GM12892 (cell line): Measurements from ENCODE around the gene MYO7A.

Source experiments
- DNase-seq: peaks from one replicate; pipeline ENCODE4 v3.0.0; 2011; ENCODE audit not compliant: insufficient read length
- FAIRE-seq: peaks from 2 replicates; lab custom pipeline; 2011; peaks lifted over from hg19 to GRCh38; lab: Jason Lieb, UNC
- POLR2A ChIP-seq: IDR thresholded peaks from 2 replicates; pipeline ENCODE4 v1.6.1; 2011; ENCODE audit warnings: low read depth, low read length, control low read depth
- POLR2AphosphoS5 ChIP-seq: IDR thresholded peaks from 2 replicates; pipeline ENCODE4 v1.6.1; 2011; ENCODE audit warnings: low read depth, low read length, control low read depth
- TAF1 ChIP-seq: IDR thresholded peaks from 2 replicates; pipeline ENCODE4 v1.6.1; 2011; ENCODE audit warnings: low read depth, mild to moderate bottlenecking, control low read depth, low read length, borderline replicate concordance

The MYO7A gene

DNA sequence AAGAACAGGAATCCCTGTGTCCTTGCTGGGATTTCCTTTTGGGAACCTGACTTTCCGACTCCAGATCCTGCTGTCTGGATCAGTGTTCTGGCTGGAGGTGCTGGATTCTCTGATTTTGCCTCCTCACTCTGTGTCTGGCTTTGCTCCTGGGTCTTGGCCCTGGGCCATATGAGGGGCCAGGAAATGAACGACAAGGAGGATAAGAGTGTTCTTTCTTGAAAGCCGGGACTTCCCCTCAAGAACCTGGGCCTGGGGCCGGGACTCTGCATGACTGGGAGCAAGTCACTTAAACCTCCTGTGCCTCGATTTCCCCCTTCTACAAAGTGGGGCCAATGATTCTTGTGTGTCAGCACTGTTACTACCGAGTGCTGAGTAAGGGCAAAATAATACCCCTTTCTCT, 2.9 kb upstream of the MYO7A start:
- DNase-seq = no peak
- TF ChIP-seq POLR2A = no peak
- TF ChIP-seq POLR2AphosphoS5 = no peak
- no peak for TF ChIP-seq TAF1
- no peak for FAIRE-seq

DNA sequence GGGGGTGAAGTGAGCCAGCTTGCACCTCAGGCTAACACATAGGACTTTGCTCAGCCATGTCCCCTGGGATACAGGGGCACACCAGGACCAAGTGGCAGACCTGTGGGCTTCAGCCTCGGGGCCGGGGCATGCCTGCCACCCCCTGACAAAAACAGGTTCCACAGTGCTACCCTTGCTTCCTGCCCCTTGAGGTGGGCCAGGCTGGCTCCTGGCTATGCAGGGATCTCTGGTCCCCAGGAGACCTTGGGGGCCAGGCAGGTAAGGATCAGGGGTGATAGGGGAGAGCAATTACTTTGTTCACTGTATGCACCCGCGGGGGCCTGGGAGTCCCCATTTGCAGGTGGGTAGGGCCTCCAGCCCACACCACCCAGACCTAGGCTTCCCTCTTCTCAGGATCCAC, 2.4 kb upstream of the MYO7A start:
- FAIRE-seq (no peak), DNase-seq (no peak)
- TF ChIP-seq POLR2AphosphoS5 = no peak

DNA sequence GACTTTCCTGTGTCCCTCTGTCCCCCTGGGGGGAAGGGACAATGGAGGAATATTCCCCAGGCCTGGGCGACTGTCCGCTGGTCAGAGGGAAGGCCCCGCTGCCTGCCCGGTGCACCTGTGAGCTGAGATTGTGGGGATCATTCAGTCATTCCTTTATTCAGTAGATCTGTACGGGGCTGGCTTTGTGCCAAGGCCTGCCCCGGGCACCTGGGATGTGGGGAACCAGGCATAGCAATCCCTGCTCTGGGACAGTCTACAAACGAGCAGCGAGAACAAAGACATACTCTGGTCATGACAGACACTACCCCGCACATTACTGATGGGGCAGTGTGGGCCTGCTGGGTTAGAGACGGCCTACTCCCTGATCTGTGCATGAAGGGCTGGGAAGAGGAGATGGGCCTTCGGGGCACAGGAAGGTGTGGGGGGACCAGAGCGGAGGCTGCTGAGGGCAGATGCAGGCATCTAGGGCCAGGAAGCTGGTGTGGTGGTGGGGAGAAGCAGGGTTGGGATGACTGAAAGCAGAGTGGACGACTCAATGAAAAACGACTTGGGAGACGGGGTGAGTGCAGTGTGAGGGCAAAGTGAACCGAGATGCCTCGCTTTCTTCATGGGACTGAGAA, 1.8 kb upstream of the MYO7A start:
- TF ChIP-seq POLR2AphosphoS5 (no peak), POLR2A (no peak), TAF1 (no peak)
- FAIRE-seq (no peak), DNase-seq (no peak)

DNA sequence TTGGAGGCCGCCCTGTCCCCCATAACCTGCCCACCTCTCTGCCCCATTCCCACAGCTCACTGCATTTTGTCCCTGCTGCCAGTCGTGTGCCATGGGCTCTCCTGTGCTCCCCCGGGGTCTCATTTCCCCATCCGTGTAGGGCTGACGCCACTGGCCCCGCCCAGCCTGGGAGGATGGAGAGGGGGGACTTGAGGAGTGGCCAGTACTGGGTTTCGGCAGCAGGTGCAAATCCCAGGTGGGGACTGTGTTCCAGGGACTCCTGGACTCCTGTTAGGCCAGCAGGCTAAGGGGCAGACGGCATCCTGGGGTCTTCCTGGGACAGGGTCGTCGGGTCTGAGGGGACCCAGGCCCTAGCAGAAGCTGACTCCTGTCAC, 1.2 kb upstream of the MYO7A start:
- no peak for FAIRE-seq
- DNase-seq = no peak
- no peak for TF ChIP-seq POLR2A
- no peak for TF ChIP-seq TAF1
- no peak for TF ChIP-seq POLR2AphosphoS5

DNA sequence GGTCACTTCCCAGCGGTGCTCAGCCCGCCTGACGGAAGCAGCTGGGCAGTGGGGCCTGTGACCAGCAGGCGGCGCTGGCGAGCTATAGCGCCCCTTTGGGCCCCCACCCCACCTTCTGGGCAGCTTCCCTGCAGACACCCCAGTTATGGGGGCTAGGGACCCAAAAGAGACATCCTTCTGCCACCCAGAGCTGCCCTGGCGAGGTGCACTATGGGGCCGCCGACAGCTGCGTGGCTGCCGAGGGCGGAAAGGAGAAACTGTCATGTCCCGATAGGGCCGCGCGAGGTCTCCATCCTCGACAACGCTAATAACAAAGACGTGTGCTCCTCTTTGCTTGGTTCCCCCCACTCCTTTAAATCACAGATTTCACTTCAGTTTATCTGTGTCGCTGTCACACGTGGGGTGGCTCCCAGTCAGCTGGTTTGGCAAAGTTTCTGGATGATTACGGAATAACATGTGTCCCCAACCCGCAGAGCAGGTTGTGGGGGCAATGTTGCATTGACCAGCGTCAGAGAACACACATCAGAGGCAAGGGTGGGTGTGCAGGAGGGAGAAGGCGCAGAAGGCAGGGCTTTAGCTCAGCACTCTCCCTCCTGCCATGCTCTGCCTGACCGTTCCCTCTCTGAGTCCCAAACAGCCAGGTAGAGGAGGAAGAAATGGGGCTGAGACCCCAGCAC, 673 bp upstream of the MYO7A start:
- TF ChIP-seq POLR2A = no peak
- TF ChIP-seq TAF1 = no peak
- no peak for TF ChIP-seq POLR2AphosphoS5
- peak; percentile 69 for DNase-seq
- peak; percentile 79 for FAIRE-seq

DNA sequence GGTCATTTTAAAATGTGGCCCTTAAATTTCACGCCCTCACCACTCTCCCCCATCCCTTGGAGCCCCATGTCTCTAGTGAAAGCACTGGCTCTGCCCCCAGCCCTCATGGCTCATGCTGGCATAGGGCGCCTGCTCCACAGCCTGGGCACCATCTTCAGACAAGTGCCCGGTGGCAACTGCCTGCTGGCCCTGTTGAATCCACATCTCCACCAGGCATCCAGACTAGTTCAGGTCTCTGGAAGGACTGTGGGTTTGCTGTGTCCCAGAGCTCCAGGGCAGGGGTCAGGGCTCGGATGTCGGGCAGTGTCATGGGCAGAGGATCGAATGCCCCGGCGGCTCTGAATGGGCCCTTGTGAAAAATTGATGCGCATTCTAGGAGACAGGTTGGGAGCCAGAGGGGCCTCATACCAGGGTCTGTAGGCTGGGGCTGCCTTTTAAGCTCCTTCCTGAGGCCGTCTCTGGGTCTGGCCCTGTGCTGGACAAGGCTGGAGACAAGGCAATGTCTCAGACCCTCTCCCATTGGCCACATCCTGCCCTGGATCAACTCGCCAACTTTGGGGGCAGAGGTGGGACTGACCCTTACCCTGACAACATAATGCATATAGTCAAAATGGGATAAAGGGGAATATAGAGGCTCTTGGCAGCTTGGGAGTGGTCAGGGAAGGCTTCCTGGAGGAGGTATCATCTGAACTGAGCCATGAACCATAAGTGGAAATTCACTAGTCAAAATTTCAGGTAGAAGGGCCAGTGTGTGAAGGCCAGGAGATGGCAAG, 1.2 kb downstream of the MYO7A start:
- DNase-seq (no peak), FAIRE-seq (no peak)
- TF ChIP-seq TAF1 (no peak), POLR2AphosphoS5 (no peak), POLR2A (no peak)

DNA sequence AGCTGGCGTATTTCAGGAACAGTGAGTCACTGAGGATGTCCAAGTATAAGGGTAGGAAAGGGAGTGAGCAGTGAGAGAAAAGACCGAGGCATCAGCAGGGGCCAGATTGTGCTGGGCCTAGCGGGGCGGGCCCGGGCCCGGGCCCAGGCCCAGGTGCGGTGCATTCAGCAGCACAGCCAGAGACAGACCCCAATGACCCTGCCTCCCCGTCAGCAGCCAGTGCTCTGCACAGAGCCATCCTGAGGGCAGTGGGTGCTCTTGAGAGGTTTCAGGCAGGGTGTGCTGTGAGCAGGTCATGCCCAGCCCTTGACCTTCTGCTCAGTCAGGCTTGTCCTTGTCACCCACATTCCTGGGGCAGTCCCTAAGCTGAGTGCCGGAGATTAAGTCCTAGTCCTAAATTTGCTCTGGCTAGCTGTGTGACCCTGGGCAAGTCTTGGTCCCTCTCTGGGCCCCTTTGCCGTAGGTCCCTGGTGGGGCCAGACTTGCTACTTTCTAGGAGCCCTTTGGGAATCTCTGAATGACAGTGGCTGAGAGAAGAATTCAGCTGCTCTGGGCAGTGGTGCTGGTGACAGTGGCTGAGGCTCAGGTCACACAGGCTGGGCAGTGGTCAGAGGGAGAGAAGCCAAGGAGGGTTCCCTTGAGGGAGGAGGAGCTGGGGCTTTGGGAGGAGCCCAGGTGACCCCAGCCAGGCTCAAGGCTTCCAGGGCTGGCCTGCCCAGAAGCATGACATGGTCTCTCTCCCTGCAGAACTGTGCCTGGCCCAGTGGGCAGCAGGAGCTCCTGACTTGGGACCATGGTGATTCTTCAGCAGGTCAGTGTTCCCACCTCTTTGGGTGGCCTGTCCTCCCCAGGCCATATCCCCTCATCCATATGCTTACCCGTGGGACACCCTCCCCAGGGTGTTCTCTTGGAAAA, 2.1 kb downstream of the MYO7A start:
- FAIRE-seq (no peak), DNase-seq (no peak)
- TF ChIP-seq POLR2AphosphoS5 = no peak
- TF ChIP-seq TAF1 = no peak
- no peak for TF ChIP-seq POLR2A

DNA sequence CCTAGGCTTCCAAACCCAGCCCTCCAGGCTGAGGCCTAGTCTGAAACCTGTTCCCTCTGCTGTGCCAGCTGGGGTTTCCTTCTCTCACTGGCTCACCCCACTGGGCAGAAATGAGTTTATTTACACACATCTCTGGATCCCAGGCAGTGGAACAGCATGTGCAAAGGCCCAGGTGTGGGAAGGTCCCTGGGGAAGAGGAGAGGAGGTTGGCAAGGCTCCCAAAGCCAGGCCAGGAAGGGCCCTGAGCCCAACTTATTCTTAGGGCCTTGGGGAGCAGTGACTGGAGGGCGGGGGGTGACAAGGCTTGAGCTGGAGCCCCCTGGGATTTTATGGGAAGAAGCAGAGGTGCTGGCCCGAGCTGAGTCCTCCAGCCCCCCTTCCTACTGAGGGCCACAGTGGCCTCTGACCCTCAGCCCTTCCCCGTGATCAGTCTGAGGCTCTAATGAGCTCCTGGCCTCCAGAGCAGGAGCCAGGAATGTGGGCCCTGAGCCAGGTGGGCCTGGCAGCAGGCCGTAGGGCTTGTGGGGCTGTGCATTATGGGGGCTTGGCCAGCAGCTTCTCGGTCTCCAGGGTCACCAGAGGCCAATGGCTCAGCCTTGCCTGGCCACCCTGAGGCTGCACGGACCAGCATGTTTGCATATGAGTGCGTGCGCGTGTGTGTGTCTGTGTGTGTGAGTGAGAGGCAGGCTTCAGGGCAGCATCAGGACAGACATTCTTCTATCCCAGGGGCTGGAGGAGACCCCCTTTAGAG, 2.9 kb downstream of the MYO7A start:
- TF ChIP-seq TAF1 (no peak), POLR2A (no peak), POLR2AphosphoS5 (no peak)
- DNase-seq (no peak), FAIRE-seq (no peak)

DNA sequence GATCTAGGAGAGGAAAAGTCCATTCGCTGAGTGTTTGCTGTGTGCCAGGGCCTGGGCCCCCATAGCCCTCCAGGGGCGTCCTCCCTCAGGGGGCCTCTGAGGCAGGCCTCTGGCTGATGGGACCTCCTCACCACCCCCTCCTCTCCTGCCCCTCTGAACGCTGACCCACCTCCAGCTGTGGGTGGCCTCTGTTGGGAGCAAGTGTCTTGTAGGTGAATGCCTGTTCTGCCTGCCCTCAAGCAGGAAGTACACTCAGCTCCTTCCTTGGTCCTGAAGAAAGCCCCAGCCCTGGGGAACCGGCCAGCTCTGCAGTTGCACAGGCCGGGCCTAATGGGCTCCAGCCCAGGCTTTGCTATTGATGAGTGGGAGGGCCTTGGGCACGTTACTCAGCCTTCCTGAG, 3.5 kb downstream of the MYO7A start:
- no peak for TF ChIP-seq TAF1
- no peak for TF ChIP-seq POLR2A
- TF ChIP-seq POLR2AphosphoS5 = no peak
- no peak for DNase-seq
- no peak for FAIRE-seq

DNA sequence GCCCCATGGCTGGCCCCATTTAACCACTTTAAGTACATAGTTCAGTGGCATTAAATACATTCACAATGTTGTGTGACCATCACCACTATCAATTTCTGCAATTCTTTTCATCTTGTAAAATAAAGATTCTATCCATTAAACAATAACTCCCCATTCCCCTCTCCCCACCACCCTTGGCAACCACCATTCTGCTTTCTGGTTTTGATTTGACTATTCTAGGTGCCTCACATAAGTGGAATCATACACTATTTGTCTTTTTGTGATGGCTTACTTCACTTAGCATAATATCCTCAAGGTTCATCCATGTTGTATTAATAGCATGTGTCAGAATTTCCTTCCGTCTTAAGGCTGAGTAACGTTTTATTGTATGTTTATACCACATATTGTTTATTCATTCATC, 7.0 kb downstream of the MYO7A start:
- no peak for TF ChIP-seq POLR2AphosphoS5
- no peak for TF ChIP-seq TAF1
- TF ChIP-seq POLR2A = no peak
- DNase-seq (no peak), FAIRE-seq (no peak)
